Activated naive CD8-positive, alpha-beta T cell treated with anti-CD3 and anti-CD28 coated beads, Interleukin-2, amount 50 U/mL, for 16 hours (primary cell): ENCODE results near the gene PYGO2.
"Not testable (repeated sequence)": the region's sequence is repeated elsewhere in the genome, so short reads cannot be mapped to it uniquely, and the experiment has no call there.

Experiments
- DNase-seq: peaks from one replicate; pipeline ENCODE4 v3.0.0-alpha.2; 2020; ENCODE audit warnings: low read depth, low spot score

Gene PYGO2

GRCh38 chr1:154982897-154983648 is 21.5 kb upstream of the PYGO2 start, which contains the start of gene FLAD1:
TSS of gene FLAD1 (plus strand) at chr1:154983344. CDS start at chr1:154983695, 351 bp downstream.
- peak; percentile 92 for DNase-seq

- no peak for DNase-seq
These were observed 20.8 kb upstream of the PYGO2 start for GRCh38 chr1:154982341-154982740.

- DNase-seq: no peak
These were observed 16.8 kb upstream of the PYGO2 start for GRCh38 chr1:154978360-154978759.

- DNase-seq: not testable (repeated sequence)
These were observed 16.2 kb upstream of the PYGO2 start for GRCh38 chr1:154977762-154978161.

DNA sequence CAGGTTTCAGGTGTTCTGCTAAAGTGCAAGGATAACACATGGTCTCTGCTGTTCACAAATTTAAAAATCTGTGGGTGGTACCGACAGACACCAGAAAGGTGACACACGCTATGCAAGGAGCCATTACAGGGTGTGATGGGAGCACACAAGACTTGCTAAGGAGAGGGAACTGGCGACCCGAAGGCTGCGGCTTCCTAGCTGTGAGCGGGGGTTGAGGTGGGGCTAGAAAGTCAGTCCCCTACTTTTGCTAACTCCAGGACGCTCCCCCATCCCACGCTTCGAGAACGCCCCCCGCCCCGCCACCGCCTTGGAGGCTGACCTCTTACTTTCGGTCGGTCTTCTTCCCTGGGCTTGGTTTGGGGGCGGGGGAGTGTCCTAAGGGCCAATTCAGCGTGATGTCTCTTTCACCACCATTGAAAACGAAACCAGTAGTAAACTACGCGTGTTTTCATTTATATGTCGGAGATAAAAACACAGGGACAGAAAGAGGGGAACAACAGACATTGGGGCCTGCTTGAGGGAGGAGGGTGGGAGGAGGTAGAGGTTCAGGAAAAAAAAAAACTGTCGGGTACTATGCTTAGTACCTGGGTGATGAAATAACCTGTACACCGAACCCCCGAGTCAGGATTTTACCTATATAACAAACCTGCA is 14.0 kb upstream of the PYGO2 start:
- peak; percentile 23 for DNase-seq

GRCh38 chr1:154974808-154975408 is 13.3 kb upstream of the PYGO2 start:
- peak; percentile 81 for DNase-seq

GRCh38 chr1:154974102-154974807 is 12.7 kb upstream of the PYGO2 start, which contains the start of gene CKS1B:
TSS of gene CKS1B (plus strand) at chr1:154974681. CDS start at chr1:154974746, 65 bp downstream.
- peak; percentile 86 for DNase-seq

DNA sequence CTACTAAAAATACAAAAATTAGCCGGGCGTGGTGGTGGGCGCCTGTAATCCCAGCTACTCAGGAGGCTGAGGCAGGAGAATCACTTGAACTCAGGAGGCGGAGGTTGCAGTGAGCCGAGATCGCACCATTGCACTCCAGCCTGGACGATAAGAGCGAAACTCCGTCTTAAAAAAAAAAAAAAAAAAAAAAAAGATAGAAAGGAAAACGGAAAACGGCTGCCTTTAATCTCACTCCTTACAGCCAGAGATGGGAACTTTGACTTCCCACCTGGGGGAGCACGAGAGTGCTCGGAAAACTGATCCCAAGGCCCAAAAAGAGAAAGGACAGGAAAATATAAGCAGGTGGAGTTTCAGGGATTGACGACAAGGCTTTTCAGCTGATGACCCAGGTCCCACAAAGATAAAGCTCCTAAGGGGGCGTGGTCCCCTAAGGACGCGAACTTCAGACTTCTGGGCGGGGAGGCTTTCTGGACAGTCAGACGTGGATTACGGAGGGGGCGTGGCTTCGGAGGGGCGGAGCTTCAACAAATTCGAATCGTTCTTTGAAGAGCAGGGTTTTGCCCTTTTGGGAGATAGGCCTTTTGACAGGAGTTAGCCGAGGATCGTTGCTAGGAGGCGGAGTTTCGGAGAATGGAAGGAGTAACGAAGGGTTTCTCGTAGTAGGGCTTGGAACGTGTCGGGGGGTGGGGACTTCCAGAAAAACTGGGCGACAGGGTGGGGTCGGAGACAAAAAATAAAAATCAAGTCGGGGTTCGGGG is 11.9 kb upstream of the PYGO2 start:
- DNase-seq: peak; percentile 78

DNA sequence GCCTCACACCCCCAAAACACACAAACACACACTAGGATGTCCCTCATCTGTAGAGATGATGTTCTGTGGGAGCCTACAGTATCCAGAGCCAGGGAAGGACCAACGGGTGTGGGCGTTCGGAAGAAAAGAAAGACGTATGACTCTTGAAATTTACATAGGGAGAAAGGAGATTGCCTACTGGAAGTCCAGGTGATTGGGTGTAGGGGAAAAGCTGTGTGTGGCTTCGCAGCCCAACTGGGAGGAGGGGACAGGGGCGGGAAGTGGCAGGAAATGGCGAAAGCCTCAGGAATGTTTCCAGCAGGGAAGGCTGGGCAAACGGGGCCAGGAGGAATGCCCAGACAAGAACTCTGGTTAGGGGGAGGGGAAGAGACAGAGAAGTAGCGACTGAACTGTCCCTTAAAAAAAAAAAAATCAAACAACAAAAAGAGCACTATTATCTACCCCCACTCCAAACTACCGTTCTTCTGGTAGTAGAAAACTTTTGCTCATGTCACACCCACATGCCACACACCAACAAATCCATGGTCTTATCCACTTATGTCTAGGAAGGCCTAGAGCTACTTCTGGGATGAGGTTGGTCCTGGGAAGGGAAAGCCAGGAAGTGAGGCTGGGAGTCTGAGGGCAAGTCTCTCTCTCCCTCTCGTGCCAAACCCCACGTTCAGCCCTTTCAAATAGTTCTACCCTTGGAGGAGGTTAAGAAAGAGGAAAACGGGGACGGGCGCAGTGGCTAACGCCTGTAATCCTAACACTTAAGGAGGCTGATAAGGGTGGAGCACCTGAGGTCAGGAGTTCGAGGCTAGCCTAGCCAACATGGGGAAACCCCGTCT is 11.1 kb upstream of the PYGO2 start:
- DNase-seq: no peak

DNA sequence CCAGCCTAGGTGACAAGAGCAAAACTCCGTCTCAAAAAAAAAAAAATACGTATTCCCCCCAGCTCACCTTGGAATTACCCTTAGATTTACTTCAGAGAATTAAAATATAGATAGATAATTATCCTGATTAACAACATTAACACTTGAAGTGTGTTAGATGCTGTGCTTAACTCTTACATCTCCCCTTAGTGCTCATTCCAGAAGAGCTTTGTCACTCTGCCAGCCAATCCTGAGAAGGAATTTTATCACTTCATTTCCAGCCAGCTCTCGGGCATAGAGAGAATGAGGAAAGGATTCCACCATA is 10.6 kb upstream of the PYGO2 start:
- no peak for DNase-seq

- DNase-seq: no peak
These were observed 9.9 kb upstream of the PYGO2 start for GRCh38 chr1:154971341-154971998.

- DNase-seq: no peak
These were observed 9.2 kb upstream of the PYGO2 start, which contains the start of gene SHC1 for GRCh38 chr1:154970631-154971340. TSS of gene SHC1 (minus strand) at chr1:154970747. CDS start at chr1:154970526, 221 bp downstream.

- no peak for DNase-seq
These were observed 8.4 kb upstream of the PYGO2 start for GRCh38 chr1:154969860-154970452.

DNA sequence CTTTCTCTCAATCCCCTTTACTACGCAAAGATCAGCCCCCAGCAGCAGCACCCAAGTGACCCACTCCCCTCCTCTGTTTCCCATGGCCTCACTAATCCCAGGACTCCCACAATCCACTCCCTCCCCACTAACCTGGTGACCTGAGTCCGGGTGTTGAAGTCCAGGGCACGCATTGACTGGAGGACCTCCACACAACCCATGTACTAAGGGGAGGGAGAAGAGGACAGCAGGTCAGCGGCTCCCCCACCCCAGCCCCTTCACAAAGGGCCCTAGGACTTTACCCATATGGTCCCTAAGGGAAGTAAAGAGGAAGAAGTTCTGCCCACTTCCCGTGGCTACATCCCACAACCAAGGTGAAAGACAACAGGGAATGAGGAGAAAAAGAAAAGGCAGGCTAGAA is 7.7 kb upstream of the PYGO2 start:
- no peak for DNase-seq

DNA sequence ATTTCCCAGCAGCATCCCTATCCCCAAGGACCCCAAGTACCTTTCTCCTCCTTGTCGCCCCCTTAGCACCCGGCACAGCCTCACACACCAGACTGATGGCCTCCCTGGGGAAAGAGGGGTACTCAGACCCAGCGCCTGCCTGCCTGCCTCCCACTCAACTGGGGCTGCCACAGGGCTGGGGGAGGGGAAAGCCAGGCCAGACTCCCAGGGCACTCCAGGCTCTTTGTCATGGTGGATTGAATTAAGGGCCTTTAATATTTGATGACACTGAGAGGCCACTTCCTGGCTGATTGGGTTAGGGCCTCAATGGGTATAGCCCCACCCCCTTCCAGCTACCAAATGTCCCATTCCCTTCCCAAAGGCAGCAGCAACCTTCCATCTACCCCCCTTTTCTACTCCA is 7.1 kb upstream of the PYGO2 start:
- DNase-seq: no peak

- DNase-seq: no peak
These were observed 5.9 kb upstream of the PYGO2 start for GRCh38 chr1:154967331-154967950.

- DNase-seq: no peak
These were observed 4.5 kb upstream of the PYGO2 start for GRCh38 chr1:154966111-154966510.

GRCh38 chr1:154964359-154964758 is 2.8 kb upstream of the PYGO2 start:
- DNase-seq: no peak
